ENCODE measurements around the gene WNT8A.
A peak's percentile ranks its signal among the peaks of the same experiment; 100 is the strongest.
"Not testable (repeated sequence)": the region's sequence is repeated elsewhere in the genome, so short reads cannot be mapped to it uniquely, and the experiment has no call there.

Gene WNT8A

GRCh38 chr5:138083702-138084101 lies at the start of gene WNT8A:
Gene WNT8A, plus strand, starts transcription at chr5:138084033. Its CDS starts 95 bp downstream, at chr5:138084128.
- peaks cover 8% of the 10 kb centered on the region for H3K4me1 Mint-ChIP-seq (ENCODE audit: low read depth)
- H3K4me3 Mint-ChIP-seq: no peak within 1 kb of the TSS
- no peaks in the 10 kb centered on the region for H3K36me3 Mint-ChIP-seq
- no peaks in the 10 kb centered on the region for H3K9me3 Mint-ChIP-seq (ENCODE audit: low read depth)
- no peaks in the 10 kb centered on the region for H3K27me3 Mint-ChIP-seq
- no peak within 1 kb of the TSS for H3K27ac Mint-ChIP-seq

- H3K9me3 Mint-ChIP-seq (ENCODE audit: low read depth): no peaks in the 10 kb centered on the region
- no peaks in the 10 kb centered on the region for H3K36me3 Mint-ChIP-seq
- peak overlapping the region; percentile 12 for H3K27ac Mint-ChIP-seq
- peak overlapping the region; percentile 49 for H3K4me3 Mint-ChIP-seq
- H3K4me1 Mint-ChIP-seq (ENCODE audit: low read depth): peaks cover 26% of the 10 kb centered on the region
- no peaks in the 10 kb centered on the region for H3K27me3 Mint-ChIP-seq
Measured at GRCh38 chr5:138035605-138036537, 48.0 kb upstream of the WNT8A start.

GRCh38 chr5:138037271-138037670 lies 46.6 kb upstream of the WNT8A start:
- Mint-ChIP-seq H3K4me1 (ENCODE audit: low read depth) (peaks cover 12% of the 10 kb centered on the region), H3K9me3 (ENCODE audit: low read depth) (no peaks in the 10 kb centered on the region), H3K4me3 (no peak overlapping the region), H3K27ac (no peak overlapping the region), H3K36me3 (no peaks in the 10 kb centered on the region), H3K27me3 (no peaks in the 10 kb centered on the region)

GRCh38 chr5:138037907-138038633 lies 45.8 kb upstream of the WNT8A start:
- peaks cover 12% of the 10 kb centered on the region for H3K4me1 Mint-ChIP-seq (ENCODE audit: low read depth)
- no peaks in the 10 kb centered on the region for H3K9me3 Mint-ChIP-seq (ENCODE audit: low read depth)
- no peak overlapping the region for H3K4me3 Mint-ChIP-seq
- no peak overlapping the region for H3K27ac Mint-ChIP-seq
- no peaks in the 10 kb centered on the region for H3K27me3 Mint-ChIP-seq
- H3K36me3 Mint-ChIP-seq: no peaks in the 10 kb centered on the region

- Mint-ChIP-seq H3K27me3 (no peaks in the 10 kb centered on the region), H3K9me3 (ENCODE audit: low read depth) (no peaks in the 10 kb centered on the region), H3K4me3 (no peak overlapping the region), H3K36me3 (no peaks in the 10 kb centered on the region), H3K27ac (no peak overlapping the region), H3K4me1 (ENCODE audit: low read depth) (peaks cover 8% of the 10 kb centered on the region)
Measured at GRCh38 chr5:138038826-138039225, 45.0 kb upstream of the WNT8A start.

GRCh38 chr5:138045283-138045682 lies 38.5 kb upstream of the WNT8A start:
- not testable (repeated sequence) for H3K4me1 Mint-ChIP-seq (ENCODE audit: low read depth); H3K27ac Mint-ChIP-seq; H3K4me3 Mint-ChIP-seq; H3K9me3 Mint-ChIP-seq (ENCODE audit: low read depth); H3K36me3 Mint-ChIP-seq; H3K27me3 Mint-ChIP-seq

GRCh38 chr5:138051441-138052296 lies 32.2 kb upstream of the WNT8A start:
- no peaks in the 10 kb centered on the region for H3K27me3 Mint-ChIP-seq
- peaks cover 2% of the 10 kb centered on the region for H3K36me3 Mint-ChIP-seq
- no peaks in the 10 kb centered on the region for H3K4me1 Mint-ChIP-seq (ENCODE audit: low read depth)
- no peak overlapping the region for H3K27ac Mint-ChIP-seq
- no peaks in the 10 kb centered on the region for H3K9me3 Mint-ChIP-seq (ENCODE audit: low read depth)
- no peak overlapping the region for H3K4me3 Mint-ChIP-seq

GRCh38 chr5:138052718-138053117 lies 31.1 kb upstream of the WNT8A start:
- H3K27ac Mint-ChIP-seq; H3K4me1 Mint-ChIP-seq (ENCODE audit: low read depth); H3K9me3 Mint-ChIP-seq (ENCODE audit: low read depth); H3K36me3 Mint-ChIP-seq; H3K27me3 Mint-ChIP-seq; H3K4me3 Mint-ChIP-seq: not testable (repeated sequence)

- Mint-ChIP-seq H3K36me3 (peaks cover 2% of the 10 kb centered on the region), H3K9me3 (ENCODE audit: low read depth) (no peaks in the 10 kb centered on the region), H3K27ac (no peak overlapping the region), H3K4me1 (ENCODE audit: low read depth) (no peaks in the 10 kb centered on the region), H3K27me3 (no peaks in the 10 kb centered on the region), H3K4me3 (no peak overlapping the region)
Measured at GRCh38 chr5:138053554-138053953, 30.3 kb upstream of the WNT8A start.

GRCh38 chr5:138054206-138054605 lies 29.6 kb upstream of the WNT8A start:
- Mint-ChIP-seq H3K27ac (no peak overlapping the region), H3K4me3 (no peak overlapping the region)

GRCh38 chr5:138054847-138055558 lies 28.8 kb upstream of the WNT8A start:
- no peaks in the 10 kb centered on the region for H3K9me3 Mint-ChIP-seq (ENCODE audit: low read depth)
- no peaks in the 10 kb centered on the region for H3K27me3 Mint-ChIP-seq
- no peak overlapping the region for H3K4me3 Mint-ChIP-seq
- H3K4me1 Mint-ChIP-seq (ENCODE audit: low read depth): no peaks in the 10 kb centered on the region
- peaks cover 2% of the 10 kb centered on the region for H3K36me3 Mint-ChIP-seq
- no peak overlapping the region for H3K27ac Mint-ChIP-seq

More at GRCh38 chr5:138054206-138054605, 29.6 kb upstream of the WNT8A start:
- Mint-ChIP-seq H3K27me3 (no peaks in the 10 kb centered on the region), H3K4me1 (ENCODE audit: low read depth) (no peaks in the 10 kb centered on the region), H3K9me3 (ENCODE audit: low read depth) (no peaks in the 10 kb centered on the region), H3K36me3 (peaks cover 2% of the 10 kb centered on the region)

GRCh38 chr5:138064526-138064925 lies 19.3 kb upstream of the WNT8A start:
- H3K9me3 Mint-ChIP-seq (ENCODE audit: low read depth): no peaks in the 10 kb centered on the region
- H3K36me3 Mint-ChIP-seq: no peaks in the 10 kb centered on the region
- H3K27me3 Mint-ChIP-seq: no peaks in the 10 kb centered on the region
- no peak overlapping the region for H3K27ac Mint-ChIP-seq
- H3K4me3 Mint-ChIP-seq: no peak overlapping the region
- peaks cover 1% of the 10 kb centered on the region for H3K4me1 Mint-ChIP-seq (ENCODE audit: low read depth)

GRCh38 chr5:138065102-138065501 lies 18.7 kb upstream of the WNT8A start:
- Mint-ChIP-seq H3K27me3 (no peaks in the 10 kb centered on the region), H3K4me1 (ENCODE audit: low read depth) (peaks cover 1% of the 10 kb centered on the region), H3K4me3 (no peak overlapping the region), H3K27ac (no peak overlapping the region), H3K9me3 (ENCODE audit: low read depth) (no peaks in the 10 kb centered on the region), H3K36me3 (no peaks in the 10 kb centered on the region)

GRCh38 chr5:138067945-138068344 lies 15.9 kb upstream of the WNT8A start:
- no peaks in the 10 kb centered on the region for H3K27me3 Mint-ChIP-seq

More at GRCh38 chr5:138067945-138068344, 15.9 kb upstream of the WNT8A start:
- no peak overlapping the region for H3K4me3 Mint-ChIP-seq
- no peaks in the 10 kb centered on the region for H3K36me3 Mint-ChIP-seq
- no peaks in the 10 kb centered on the region for H3K9me3 Mint-ChIP-seq (ENCODE audit: low read depth)
- H3K4me1 Mint-ChIP-seq (ENCODE audit: low read depth): peaks cover 1% of the 10 kb centered on the region
- no peak overlapping the region for H3K27ac Mint-ChIP-seq
